KG1 (cell line): ENCODE data around the gene MAPK8IP1.
"Not testable (repeated sequence)": the region's sequence is repeated elsewhere in the genome, so short reads cannot be mapped to it uniquely, and the experiment has no call there.

Source experiments
- DNase-seq: peaks from one replicate; lab custom pipeline; 2025; lab: John Stamatoyannopoulos, UW

The MAPK8IP1 gene

DNA sequence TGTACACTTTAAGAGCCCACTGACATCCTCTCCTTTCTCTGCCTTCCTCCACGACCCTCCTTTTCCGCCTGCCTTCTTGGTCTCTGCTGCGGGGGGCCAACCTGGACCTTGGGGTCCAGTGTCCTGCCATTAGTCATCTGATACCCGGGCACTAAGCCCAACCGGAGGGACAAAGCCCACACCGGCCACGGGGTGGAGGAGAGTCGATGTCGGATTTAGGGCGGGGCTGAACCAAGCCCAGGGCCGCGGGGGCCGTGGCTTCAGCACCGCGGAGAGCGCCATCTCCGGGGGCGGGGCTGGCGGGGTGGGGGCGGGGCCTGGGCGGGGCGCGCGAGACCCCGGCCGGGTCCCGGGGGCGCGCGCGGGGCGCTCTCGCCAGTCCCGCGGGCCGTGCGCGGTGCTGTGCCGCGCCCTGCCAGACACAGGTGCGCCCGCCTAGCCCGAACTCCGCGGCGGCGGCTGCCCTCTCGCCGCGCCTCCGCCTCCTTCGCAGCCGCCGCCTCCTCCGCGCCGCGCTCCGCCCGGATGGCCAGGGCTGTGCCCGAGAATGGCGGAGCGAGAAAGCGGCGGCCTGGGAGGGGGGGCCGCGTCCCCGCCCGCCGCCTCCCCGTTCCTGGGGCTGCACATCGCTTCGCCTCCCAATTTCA, at the start of gene MAPK8IP1:
TSS of gene MAPK8IP1 (plus strand) at position 378 of the 647 bp plus-strand sequence. CDS start at position 548, 170 bp downstream.
- no peak for DNase-seq

DNA sequence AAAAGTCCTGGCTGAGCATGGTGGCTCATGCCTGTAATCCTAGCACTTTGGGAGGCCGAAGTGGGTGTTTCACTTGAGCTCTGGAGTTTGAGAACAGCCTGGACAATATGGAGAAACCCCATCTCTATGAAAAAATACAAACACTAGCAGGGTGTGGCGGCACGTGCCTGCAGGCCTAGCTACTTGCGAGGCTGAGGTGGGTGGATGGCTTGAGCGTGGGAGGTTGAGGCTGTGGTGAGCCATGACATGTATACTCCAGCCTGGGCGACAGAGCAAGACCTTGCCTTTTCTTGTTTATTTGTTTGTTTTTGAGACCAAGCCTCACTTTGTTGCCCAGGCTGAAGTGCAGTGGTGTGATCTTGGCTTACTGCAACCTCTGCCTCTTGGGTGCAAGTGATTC, 46.2 kb upstream of the MAPK8IP1 start:
- no peak for DNase-seq

DNA sequence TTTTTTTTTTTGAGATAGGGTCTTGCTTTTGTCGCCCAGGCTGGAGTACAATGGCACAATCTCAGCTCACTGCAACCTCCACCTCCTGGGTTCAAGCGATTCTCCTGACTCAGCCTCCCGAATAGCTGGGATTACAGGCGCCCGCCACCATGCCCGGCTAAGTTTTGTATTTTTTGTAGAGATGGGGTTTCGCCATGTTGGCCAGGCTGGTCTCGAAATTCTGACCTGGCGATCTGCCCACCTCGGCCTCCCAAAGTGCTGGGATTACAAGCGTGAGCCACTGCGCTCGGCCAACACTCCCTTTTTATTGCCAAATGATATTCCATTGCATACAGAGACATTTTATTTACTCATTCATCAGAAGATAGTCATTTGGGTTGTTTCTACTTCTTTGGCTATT, 45.2 kb upstream of the MAPK8IP1 start:
- DNase-seq: not testable (repeated sequence)

DNA sequence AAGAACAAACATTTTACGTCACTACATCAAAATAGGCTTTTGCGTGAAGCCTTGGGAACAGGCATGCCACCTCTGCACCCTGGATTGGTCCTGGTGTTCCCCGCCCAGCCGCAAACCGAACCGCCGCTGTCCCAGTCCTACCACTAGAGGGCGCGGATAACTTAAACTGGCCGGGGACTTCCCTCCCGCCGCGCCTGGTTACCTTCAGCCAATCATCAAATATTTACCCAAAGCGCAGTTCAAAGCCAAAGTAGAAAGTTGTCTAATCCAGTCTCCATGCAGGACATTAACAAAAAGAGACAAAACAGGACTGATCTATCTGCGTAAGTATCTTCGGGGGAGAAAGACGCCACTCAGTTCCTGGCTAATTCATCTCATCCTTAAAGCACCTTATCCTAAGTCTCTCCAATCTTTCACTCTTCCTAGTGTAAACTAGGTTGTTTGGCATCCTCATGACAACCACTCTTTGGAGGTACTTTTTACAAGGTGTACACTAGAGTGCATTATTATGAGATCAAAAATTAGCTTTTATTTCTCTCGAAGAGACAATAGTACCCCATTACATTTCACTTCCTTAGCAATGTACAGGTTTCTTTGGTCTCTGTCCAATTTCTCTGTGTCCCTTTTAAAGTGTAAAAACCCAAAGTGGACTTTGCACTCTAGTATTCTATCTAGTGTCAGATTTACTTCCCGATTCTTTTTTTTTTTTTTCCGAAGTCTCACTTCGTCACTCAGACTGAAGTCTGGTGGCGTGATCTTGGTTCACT, 42.1 kb upstream of the MAPK8IP1 start:
- DNase-seq: peak; percentile 76

DNA sequence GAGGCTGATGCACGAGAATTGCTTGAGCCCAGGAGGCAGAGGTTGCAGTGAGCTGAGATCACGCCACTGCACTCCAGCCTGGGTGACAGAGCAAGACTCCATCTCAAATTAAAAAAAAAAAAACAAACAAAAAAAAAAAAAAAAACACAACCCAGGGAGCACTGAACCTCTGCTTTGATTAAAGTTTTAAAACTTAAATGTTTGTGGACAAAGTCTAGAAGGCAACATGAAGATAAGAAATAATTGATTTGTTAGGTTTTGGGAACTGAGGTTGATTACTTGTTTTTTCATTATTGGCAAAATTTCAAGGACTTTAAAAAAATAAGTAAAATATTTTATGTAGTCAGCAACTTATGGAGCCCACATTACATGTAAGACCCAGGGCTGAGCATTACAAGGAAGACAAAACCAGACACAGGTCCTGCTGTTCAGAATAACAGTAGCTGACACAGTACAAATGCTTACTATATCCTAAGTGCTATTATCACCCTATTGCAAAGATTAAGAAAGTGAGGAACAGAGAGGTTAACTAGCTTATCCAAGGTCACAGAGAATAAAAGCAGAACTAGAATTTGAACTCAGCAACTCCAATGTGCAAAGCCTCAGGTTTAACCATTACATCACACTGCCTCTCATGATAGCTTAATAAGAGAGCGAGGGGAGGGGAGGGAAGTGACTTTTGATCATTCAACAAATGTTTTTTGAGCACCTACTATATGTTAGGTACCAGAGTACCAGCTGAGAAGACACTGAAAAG, 40.5 kb upstream of the MAPK8IP1 start:
- no peak for DNase-seq

DNA sequence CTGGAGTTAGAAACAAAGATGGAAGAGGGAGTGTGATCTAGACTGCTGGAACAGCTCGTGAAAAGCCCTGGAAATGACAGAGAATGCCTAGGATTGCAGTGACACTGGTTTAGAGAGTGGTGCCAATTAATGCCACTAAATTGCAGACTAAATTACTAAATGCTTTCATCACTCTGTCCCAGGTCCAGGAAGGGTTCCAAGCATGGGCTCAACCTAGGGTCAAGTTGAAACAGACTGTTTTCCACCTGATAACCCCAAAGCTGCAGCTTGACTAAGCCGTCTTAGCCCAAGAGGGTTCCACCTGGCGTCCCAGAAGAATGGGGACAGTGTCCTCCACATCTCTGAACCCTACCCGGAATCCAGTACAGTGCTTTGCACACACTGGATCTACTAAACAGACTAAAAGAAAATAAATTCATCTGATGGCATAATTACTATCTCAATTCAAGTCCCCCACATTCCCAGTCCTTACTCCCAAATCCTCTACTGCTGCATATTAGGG, 39.2 kb upstream of the MAPK8IP1 start:
- DNase-seq: no peak

DNA sequence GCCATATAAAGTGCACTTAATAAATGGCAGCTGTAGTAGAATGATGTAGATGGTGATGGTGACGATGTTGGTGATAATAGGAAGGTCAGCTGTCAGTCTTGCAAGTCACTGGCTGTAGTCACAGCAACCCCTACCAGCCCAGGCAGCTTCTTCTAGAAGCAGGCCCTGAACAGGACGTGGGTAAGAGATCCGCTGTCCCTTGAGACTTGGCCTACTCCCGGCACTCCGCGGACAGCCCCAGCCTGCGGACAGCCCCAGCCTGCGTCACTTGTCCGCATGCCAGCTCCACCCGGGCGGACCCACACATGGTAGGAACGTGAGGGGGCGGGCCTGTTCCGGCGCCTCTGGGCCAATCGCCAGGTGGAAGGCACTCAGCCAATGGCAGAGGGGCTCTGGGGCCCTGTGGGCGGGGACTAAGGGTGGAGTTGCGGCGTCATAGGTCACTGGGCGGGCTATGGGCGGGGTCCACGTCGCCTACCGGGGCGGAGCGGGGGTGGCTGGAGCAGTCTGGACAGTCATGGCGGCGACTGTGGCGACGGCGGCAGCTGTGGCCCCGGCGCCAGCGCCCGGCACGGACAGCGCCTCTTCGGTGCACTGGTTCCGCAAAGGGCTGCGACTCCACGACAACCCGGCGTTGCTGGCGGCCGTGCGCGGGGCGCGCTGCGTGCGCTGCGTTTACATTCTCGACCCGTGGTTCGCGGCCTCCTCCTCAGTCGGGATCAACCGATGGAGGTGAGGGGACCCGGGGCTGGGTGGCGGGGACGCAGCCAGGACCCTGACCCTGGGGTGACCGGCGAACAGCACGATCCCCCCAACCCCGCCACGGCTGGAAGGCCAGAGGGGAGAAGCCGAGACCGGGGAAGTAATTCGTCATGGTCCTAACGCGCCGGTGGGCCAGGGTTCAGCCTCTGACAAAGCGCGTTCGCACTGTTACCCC, 38.2 kb upstream of the MAPK8IP1 start, which contains the start of gene CRY2:
TSS of gene CRY2 (plus strand) at position 502 of the 937 bp plus-strand sequence. CDS start at position 518, 16 bp downstream.
- DNase-seq: peak; percentile 92

DNA sequence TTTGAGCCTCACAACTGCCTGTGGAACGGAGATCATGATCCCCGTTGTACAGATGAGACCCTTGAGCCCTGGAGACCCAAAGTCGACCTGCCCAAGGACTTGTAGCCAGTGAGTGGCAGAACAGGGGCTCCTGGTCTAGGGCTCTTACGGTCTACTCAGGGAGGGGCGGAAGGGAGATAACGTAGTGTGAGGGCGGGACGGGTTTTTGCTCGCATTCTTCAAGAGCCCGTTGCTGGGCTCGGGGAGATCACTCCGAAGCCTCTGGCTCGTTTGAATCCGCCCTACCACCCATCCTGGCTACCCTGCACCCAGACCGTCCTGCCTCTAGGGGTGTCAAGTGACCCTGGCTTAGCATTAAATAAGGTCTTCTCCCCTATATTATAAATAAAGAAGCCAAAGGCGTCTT, 37.5 kb upstream of the MAPK8IP1 start:
- peak; percentile 53 for DNase-seq

DNA sequence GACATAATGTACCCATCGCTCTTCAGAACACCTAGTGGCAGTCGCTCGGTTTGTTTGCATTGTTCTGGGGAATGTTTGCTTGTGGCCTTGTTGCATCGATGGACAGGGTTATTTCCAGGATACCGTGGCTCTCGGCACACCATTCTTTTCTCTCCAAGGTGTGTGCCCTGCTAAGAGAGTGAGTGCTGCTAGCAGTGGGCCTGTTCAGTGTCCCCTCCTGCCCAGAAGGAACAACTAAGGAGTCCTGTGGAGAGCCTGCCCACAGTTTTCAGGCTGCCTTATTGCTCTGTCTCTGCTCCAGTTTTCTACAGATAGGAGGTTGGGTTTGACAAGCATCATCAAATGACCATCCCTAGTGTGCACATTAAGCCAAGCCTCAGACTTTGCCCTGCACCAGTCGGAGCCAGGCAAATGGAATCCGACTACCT, 36.8 kb upstream of the MAPK8IP1 start:
- DNase-seq: no peak

DNA sequence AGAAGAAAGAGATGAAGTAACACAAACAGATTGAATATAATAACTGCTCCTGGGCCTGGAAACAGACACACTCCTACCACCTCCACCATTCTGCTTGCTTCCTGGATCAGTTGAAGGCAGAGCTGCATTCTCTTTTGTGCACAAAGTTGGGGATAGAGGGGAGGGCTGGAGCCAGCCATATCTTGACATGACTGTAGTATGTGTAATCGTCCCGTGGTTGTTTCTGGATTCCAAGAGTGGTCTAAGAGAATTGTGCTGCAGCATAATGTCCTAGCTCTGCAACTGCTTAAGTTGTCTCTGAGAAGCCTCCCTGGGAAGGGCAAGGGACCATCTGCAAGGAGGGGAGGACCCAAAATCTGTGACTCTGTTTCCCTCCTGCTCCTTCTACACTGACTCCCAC, 35.0 kb upstream of the MAPK8IP1 start:
- no peak for DNase-seq

DNA sequence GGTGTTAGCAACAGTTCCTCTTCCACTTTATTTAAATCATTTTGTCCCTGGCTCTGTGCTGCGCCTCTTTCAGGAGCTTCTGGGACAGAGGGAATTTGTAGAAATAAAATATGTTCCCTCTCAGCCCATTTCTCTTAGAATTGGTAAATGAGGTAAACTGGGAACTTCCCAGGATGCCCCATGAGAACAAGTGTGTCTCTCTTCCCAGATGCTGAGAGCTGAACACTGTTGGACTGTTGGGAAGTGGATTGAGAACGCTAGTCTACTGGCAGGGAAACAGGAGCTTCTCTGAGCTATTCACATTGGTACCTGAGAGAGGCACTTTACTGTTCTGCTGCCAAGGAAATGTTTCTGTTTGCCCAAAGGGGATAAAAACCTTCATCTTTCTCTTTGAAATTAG, 34.2 kb upstream of the MAPK8IP1 start:
- DNase-seq: no peak

DNA sequence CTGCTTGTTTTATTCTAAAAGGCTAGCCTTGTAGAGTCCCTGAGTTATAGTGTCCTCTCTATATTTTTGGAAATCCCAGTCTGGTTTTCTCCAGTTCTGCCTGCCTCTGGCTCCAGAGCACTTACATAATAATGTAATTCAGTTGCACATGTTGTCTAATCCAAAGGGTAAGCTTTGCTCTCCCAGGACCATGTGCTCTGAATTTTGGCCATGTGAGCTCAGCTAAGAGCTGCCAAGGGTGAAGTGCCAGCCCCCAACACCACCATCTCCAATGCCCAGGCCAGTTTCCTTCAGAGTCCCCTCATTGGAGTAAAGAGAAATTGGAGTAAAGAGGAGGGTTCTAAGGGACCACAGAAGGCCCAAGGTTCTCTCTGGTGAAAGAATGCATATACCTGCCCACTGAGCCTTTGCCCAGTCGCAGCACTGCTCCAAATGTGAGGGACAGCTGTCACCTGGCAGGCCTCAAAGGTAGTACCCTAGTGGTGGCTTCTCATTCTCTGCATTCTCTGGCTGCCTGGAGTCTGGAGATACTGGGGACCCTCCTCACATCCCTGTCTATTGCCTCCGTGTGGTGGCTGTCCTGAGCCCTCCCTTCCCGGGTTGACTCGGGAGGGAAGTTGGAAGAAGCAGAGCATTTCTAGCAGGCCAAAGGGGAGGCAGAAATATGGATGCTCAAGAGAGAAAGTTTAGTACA, 33.3 kb upstream of the MAPK8IP1 start:
- no peak for DNase-seq

DNA sequence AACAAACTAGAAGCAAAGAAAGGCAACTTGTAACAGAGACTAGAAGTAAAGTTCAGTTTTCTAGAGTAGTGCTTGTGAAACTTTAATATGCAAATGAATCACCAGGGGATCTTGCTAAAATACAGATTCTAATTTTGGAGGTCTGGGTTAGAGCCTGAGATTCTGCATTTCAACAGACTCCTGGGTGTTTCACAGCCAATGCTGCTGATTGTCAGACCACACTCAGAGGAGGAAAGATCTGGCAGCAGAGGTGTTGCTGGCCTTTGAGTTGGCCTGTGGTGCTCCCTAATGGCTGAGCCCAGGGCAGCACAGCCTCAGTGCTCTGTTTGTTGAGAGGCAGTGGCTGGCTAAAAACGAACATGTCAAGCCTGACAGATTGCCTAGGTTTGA, 32.7 kb upstream of the MAPK8IP1 start:
- DNase-seq: no peak

DNA sequence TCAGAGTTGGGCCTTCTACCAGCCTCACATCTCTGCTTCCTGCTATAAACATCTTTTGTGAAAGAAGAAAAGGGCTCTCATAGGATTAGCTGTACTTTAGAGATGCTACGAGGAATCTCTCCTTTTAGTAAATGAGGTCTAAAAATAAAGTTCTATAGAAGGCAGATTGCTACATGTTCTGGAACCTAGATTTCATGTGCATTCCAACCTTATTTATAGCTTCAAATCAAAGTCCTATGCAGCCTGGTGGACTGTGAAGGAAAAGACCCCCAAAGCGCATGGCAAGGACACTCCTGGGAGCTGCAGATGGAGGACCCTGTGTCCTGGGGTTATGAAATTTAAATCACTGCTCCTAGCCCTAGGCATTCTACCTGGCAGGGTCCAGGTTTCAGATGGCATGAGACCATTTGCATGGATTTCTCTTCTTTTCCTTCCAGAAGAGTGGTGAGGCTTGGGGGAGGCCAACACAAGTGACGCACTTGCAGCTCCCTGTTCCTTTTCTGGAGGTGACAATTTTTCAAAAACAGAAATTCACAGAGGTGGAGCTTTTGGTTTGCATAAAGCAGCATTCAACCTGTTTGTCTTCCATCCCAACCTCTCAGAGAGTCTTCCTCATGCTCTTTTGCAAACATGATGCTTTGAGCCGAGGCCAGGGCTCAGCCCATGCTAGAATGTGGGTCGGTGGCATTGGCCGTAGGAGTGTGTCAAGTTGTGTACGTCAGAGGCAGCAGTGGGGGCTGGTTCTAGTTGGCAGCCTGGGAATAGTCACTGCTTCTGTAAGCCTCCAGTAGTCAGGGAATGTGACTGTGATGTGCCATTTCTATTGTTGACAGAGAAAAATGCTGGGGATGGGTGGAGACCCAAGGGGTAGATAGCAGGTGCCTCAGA, 31.9 kb upstream of the MAPK8IP1 start:
- no peak for DNase-seq

DNA sequence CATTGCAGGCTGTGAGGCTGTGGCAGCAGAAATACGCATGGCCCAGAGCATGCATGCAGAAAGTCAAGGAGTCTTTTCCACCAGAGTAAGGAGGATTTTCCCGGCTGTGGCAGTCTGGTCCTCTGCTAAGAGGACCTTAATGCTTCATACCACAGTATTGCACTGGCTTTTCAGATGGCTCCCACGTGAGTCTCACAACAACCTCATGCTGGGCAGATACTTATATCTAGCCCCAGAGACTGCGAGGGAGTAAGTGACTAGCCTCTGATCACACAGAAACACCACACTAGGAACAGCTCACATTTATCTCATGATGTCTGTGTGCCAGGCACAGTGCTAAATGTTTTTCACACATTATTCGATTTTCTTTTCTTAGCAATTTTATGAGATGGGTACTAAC, 30.1 kb upstream of the MAPK8IP1 start:
- DNase-seq: no peak

DNA sequence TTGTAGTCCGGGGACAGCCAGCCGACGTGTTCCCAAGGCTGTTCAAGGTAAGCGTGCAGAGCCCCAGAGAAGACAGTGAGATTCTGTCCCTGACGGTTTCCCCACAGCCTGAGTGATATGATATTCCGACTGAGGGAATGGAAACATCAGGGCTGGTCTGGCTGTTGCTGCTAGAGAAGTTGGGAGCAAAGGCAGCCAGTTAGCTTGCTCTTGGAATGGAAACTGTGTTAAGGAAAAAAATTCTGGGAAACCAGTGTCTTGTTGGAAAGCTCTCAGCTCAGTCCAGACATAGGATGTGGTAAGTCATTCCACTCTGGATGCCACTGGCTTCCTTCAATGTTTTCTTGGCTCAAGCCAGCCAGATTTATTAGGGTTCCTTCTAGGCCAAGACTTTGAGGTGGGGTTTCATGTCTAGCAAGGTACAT, 29.4 kb upstream of the MAPK8IP1 start:
- DNase-seq: no peak

DNA sequence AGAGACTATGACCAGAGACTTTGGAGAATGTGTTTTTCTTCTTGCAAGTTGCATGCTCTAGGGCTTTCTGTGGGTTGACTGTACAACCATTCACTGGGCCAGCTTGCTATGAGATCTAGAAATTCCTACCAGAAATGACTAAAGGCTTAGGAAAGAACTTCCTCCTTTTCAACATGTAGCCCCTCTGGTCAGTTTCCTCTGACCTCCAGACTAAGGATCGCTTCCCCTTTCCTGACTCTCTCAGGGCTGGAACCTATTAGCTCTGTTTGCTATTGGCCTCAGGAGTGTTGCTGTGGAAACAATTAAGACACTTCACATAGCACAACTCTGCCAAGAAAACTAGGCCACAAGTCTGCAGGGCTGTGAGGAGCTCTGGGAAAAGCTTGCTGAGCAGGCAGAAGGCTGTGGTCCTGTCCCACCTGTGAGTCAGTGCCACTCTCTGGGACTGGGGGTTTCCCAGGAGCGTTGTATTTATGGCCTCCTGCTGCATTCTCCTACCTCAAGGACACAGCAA, 27.4 kb upstream of the MAPK8IP1 start:
- DNase-seq: no peak

DNA sequence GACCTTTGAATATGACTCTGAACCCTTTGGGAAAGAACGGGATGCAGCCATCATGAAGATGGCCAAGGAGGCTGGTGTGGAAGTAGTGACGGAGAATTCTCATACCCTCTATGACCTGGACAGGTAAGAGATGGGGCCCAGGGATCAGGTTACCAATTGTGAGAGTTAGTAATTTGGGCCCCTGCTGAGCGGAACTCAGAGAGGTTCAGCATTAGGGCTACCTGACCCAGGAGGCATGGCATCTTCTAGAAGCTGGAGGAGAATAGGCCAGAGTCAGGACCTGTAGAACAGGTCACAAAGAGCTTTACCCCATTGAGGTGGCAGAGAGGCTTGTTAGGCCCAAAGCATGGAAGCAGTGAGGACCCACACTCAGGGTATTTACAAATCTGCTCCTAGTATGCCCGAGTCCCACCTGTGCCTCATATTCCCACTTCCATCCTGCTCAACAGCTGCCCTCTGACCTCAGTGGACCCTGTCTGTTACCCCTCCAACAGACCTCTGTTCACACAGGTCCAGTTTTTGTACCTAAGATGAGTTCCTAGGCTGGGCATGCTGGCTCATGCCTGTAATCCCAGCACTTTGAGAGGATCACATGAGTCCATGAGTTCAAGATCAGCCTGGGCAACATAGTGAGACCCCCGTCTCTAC, 26.6 kb upstream of the MAPK8IP1 start:
- DNase-seq: no peak

DNA sequence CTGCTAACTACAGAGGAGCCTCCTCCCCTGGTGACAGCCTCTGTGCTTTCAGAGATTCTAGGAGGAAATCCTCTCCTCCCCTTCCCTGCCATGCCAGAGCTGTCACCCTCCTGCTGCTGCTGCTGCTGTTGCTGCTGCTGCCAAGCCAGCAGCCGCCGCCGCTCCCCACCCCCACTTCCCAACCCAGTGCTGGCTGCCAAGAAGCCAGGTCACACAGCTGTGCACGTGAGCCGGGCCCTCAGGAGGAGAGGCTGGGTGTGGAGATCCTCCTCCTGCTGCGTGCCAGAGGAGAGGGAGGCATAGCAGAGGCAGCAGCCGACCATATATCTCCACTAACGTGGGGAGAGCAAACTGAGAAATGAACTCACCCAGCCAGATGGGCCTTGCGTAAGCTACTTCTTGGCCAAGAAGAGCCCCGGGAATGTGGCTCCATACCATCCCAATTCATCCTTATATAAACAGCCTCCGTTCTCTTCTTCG, 25.8 kb upstream of the MAPK8IP1 start:
- no peak for DNase-seq
